Activated naive CD8-positive, alpha-beta T cell treated with anti-CD3 and anti-CD28 coated beads, Interleukin-2, amount 50 U/mL, for 16 hours (primary cell): ENCODE data around the gene NRXN3.

Source experiments
- DNase-seq: peaks from one replicate; pipeline ENCODE4 v3.0.0-alpha.2; 2020; ENCODE audit warnings: low read depth, low spot score

NRXN3 gene

DNA sequence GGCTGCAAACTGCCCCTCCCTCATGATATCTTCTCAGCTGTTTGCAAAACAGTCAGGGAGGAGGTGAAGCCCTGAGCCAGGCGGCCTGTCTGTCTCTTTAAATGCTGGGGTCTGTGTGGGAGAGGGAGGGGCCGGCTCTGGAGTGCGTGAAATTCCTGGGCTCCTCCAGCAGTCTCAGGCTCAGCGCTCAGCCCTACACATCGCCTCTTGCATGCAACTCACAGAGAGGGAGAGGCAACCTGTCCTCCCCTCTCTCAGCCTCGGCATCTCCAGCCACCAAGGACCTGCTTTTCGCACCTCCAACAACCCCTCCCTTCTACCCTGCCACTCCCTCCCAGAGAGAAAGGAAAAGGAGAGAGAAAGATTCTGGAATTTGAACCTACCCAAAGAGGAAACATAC lies at the start of gene NRXN3:
TSS of gene NRXN3 (plus strand) at position 171 of the 400 bp plus-strand sequence. CDS start 72,721 bp downstream, outside the sequence.
- no peak for DNase-seq

GRCh38 chr14:78122436-78122835 lies 47.7 kb upstream of the NRXN3 start:
- no peak for DNase-seq

GRCh38 chr14:78123650-78124253 lies 46.4 kb upstream of the NRXN3 start:
- DNase-seq = no peak

DNA sequence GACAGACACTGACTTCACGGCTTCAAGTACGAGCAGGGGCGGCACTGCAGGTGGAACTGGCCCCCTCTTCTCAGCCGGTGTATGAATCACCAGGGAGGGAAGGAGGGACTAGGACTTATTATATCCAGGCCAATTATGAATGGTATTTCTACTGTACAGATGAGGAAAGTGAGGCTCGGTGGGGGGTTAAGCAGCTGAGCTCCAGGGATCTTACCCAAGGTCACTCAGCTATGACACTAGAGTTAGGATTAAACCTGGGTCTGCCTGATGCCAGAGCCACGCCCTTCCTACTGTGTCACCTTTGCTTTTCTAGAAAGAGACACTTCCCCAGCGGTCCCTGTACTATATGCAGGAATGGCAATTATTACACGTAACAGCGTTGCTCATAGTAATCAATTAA lies 42.2 kb upstream of the NRXN3 start:
- no peak for DNase-seq

- no peak for DNase-seq
These were observed 40.8 kb upstream of the NRXN3 start for GRCh38 chr14:78129375-78129774.

GRCh38 chr14:78130356-78130755 lies 39.8 kb upstream of the NRXN3 start:
- no peak for DNase-seq

GRCh38 chr14:78131201-78131600 lies 39.0 kb upstream of the NRXN3 start:
- DNase-seq = no peak

DNA sequence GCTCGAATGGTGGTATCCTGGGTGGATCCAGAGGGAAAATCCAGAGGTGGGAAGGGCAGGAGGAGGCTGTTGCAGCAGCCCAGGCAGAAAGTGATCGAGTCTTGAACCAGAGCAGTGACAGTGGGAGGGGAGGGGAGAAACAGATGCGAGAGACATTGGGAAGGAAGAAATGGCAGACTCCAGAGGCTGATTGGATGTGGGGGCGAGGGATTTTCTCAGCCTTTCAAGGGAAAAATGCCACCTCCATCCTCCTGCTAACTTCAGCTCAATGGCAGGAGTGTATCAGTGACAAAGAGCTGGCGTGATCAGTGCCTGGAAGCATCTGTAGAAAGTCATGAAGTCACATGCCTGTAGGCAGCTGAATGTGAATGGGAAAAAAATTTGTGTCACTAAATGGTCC lies 38.6 kb upstream of the NRXN3 start:
- no peak for DNase-seq

DNA sequence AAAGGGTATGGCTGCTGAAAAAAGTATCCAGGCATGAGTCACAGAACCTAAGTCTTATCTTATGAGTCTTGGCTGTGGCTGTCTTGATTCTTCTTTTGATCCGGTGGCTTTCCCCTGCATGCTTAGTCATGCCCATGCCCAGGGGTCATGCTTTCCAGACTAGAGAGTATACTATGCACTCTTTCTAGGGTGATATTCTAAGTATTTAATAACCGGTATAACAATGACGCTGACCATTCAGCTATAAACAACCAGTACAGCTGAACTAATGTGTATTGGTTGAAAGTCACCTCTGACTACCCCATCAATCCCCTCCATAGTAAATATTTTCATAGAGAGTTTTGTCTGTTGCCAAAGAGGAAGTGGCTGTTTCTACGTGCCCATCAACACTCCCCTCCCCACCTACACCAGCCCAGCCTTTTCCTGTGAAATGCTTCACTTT lies 34.7 kb upstream of the NRXN3 start:
- no peak for DNase-seq

DNA sequence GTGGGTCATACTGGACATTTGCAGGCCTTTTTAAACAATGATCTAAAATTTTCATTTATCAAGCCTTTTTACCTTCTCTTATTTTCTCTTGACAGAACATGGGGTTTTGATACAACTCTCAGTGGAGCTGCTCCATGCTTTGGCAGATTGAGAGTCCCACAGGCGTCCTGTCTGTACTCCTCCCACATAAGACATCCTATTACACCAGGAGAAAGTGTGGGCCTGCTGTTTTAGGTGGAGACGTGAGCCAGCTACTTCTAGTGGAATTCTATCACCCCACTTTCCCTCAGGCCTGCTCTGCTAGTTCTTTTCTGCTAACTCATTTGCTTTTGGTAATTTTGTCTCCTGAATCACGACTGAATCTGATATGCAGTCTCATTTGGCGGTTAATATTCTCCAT lies 33.5 kb upstream of the NRXN3 start:
- DNase-seq = no peak

GRCh38 chr14:78141590-78141989 lies 28.6 kb upstream of the NRXN3 start:
- DNase-seq = no peak

DNA sequence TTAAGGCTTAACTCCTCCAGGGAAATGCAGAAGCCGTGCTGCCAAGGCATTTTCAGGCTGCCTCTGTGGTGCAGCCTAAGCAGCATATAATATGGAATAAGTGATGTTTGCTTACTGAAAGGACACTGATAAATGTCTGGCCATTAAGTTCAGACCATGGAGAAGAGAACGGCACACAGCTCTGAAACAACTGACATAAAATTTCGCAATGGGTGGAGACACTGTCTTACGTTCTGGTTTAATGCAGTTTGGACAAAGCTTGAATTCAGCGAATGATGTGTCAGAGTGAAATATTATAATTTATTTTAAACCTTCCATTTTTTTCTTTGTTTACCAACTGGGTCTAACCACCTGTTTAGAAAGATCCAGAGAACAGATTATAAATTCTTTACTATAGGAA lies 27.2 kb upstream of the NRXN3 start:
- no peak for DNase-seq

- no peak for DNase-seq
These were observed 26.6 kb upstream of the NRXN3 start for GRCh38 chr14:78143489-78144145.

GRCh38 chr14:78152201-78153063 lies 17.7 kb upstream of the NRXN3 start:
- no peak for DNase-seq

DNA sequence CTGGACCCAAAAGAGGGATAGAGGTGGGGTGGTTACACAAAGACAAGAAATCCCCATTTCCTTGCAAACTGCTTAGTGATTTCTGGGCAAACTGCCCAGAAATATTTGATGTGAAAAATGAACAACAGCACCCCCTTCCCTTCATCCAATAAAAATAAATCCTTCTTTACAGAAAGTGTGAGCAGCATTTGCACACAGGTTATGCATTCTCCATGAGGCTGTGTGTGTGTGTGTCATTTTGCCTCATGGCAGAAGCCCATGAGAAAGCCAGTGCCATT lies 17.2 kb upstream of the NRXN3 start:
- DNase-seq = no peak

DNA sequence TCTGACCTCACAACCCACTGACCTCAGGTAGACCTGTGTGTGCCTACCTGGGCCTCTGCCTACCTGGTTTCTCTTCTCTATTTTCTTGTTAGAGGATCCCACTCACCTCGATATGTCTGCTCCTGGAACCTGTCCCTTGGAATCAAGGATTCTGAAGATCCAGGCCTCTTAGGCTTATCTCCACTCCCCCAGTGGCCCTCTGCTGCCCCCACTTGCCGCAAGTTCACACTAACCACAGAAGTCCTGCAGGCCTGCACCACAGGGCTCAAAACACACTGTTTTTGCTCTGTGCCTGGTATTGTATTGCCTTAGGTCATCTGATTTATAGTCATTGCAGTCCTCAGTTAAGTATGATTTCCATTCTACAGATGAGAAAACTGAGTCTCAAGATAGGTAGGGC lies 15.3 kb upstream of the NRXN3 start:
- no peak for DNase-seq

DNA sequence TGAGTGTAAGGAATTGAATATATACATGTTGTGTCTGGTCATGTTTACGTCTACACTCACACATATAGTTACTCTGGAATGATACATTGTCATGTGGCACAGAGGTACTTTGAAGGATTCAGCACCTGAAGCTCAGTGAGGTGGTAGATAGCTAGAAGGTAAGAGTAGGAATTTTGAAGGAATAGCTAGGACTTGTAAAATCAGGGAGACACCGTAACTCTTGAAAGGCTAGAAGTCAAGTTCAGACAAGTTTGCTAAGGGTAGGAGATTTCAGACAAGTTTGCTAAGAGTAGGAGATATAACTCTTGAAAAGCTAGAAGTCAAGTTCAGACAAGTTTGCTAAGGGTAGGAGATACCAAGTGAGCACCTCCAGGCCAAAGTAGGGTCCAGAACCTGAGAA lies 14.0 kb upstream of the NRXN3 start:
- no peak for DNase-seq

- no peak for DNase-seq
These were observed 12.4 kb upstream of the NRXN3 start for GRCh38 chr14:78157494-78158437.

DNA sequence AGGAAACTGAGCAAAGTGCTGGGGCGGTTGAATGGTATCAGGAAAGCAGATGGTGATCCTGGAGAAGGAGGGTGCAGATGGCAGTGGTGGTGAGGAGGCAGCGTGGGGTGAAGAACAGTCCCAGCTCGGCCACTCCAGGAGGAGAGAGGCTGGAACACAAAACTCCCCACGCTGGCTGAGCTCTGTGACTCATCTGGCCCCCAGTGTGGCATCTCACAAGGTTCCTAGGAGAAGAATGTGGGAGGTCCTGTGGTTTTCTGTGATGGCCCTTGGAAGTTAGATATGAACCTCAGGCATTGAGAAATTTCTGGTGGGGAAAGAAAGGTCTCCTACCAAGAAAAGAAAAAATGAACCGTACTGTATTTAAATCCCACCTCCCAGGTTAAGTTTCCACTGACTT lies 8.0 kb upstream of the NRXN3 start:
- no peak for DNase-seq

DNA sequence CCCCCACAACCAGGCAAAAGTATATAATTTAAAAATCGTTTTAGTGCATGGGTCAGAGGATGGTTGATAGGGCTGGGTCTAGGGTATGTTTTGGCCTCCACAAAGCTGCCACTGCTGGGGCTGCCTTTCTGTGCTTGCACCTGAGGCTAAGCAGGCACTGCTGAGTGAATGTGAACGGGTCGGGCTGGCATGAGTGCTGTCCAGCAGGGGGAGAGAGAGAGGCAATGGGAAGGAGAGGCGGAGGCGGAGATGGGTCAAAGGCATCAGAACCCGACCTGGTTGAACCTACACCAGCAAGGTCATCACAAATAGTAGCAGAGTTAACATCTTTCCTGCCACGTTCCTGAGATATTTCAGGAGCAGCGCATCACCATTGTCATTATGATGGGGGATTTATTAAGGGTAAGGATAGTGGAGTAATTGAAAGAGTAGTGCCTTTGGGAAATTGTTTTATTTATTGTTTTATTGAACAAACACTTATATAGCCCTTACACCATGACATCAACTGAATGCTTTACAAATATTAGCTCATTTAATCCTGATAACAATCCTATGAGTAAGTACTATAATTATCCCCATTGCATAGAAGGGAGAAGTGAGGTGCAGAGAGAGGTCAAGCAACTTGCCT lies 5.8 kb upstream of the NRXN3 start:
- no peak for DNase-seq

GRCh38 chr14:78172428-78172827 lies 2.3 kb downstream of the NRXN3 start:
- no peak for DNase-seq
